ENCODE results near the gene LDLRAD4. TPM values are rescaled to one million over a fixed set of nuclear protein-coding genes. Genes with fewer than 3 reads are reported as not detected.

Gene LDLRAD4
- total and polyA plus RNA-seq, 9 of the 15 experiments (the other 6 are each of a cell fraction or from before 2014, with no cell fraction given), result 0.01 TPM; not detected in 8

DNA sequence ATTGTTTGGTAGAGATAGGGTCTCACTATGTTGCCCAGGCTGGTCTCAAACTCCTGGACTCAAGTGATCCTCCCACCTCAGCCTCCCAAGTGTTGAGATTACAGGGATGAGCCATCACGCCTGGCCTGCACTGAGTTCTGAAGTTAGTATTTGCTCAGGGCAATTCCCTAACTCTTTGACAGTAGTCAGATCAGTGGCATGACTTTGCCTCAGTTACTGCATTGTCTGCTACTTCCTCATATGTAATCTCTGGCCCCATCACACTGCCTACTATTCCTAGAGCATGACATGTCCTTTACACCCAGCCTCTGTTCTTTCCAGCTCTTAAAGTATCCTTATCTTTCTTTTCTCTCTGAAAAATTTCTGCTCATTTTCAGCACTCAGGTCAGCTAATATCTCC is 193.5 kb downstream of the LDLRAD4 start:
- Histone ChIP-seq H3K79me2 (ENCODE audit: control insufficient read depth, insufficient read depth, low read length) (no peaks in the 10 kb centered on the region), H3K4me2 (ENCODE audit: insufficient read depth, low read length) (no peak overlapping the region), H3K9ac (ENCODE audit: insufficient read depth in 1 of 2, low read depth in 2 of 2, low read length in 2 of 2) (no peak overlapping the region), H3K9me1 (ENCODE audit: control insufficient read depth, insufficient read depth, low read length) (no peaks in the 10 kb centered on the region), H3K27me3 (ENCODE audit: control insufficient read depth in 2 of 2, insufficient read depth in 2 of 2, low read length in 2 of 2) (peaks cover 0 to under 1% of the 10 kb centered on the region in 2 experiments; a peak in 2 of 5 replicates), H2AFZ (ENCODE audit: low read depth, low read length) (no peak overlapping the region), H3K4me1 (replicated peaks in 1 of 2; ENCODE audit: control insufficient read depth in 2 of 2, insufficient read depth in 2 of 2, low read length in 2 of 2) (no peaks in the 10 kb centered on the region; a peak in 1 of 5 replicates), H3K9me3 (replicated peaks; ENCODE audit: control insufficient read depth, insufficient read depth, low read depth, low read length) (no peaks in the 10 kb centered on the region), H3K36me3 (ENCODE audit: control insufficient read depth, insufficient read depth, low read length) (no peaks in the 10 kb centered on the region), H3K4me3 (no peak overlapping the region), H4K20me1 (replicated peaks; ENCODE audit: control insufficient read depth, insufficient read depth, low read length) (no peaks in the 10 kb centered on the region), H3K27ac (ENCODE audit: extremely low read depth, low read depth, low read length) (no peak overlapping the region)
- in situ Hi-C loops (cut with MboI), result no loop called here
- ATAC-seq, result no peak
- 0% methylated on average over 1 of the region's 1 CpG for WGBS (ENCODE audit: insufficient coverage, low coverage, missing lambda C conversion rate)
- no peak for DNase-seq (ENCODE audit: extremely low read depth in 1 of 4, low spot score in 3 of 4)
- intact Hi-C loops (cut with micrococcal nuclease), result no loop called here
- CTCF ChIA-PET (ENCODE audit: low intra/inter-chr PET ratio), result no interaction called here
- no peak for FAIRE-seq
- BruUV-seq (replicated peaks), result no TSS peak
- TF ChIP-seq RBM39 (optimal IDR thresholded peaks at IDR 0.05; ENCODE audit: low read depth, low read length) (no peak), ILK (tag; IDR thresholded peaks at IDR 0.05; ENCODE audit: borderline replicate concordance, low read depth) (no peak), ETV5 (CRISPR knock-in tag; IDR thresholded peaks at IDR 0.05; ENCODE audit: low read depth) (no peak), KLF10 (CRISPR knock-in tag; IDR thresholded peaks at IDR 0.05) (no peak), JUNB (CRISPR knock-in tag; conservative IDR thresholded peaks at IDR 0.05) (no peak), ZNF175 (CRISPR knock-in tag; IDR thresholded peaks at IDR 0.05; ENCODE audit: low read depth) (no peak), SRF (CRISPR knock-in tag; IDR thresholded peaks at IDR 0.05) (no peak), ERF (CRISPR knock-in tag; IDR thresholded peaks at IDR 0.05) (no peak), ADNP (tag; IDR thresholded peaks at IDR 0.05) (no peak), BDP1 (IDR thresholded peaks at IDR 0.05; ENCODE audit: insufficient read depth, insufficient read length) (no peak), SNAPC5 (CRISPR knock-in tag; IDR thresholded peaks at IDR 0.05) (no peak), NFIX (CRISPR knock-in tag; IDR thresholded peaks at IDR 0.05; ENCODE audit: low read depth) (no peak), ZNF253 (CRISPR knock-in tag; conservative IDR thresholded peaks at IDR 0.05) (no peak), ZNF133 (CRISPR knock-in tag; IDR thresholded peaks at IDR 0.05) (no peak), ESRRB (CRISPR knock-in tag; IDR thresholded peaks at IDR 0.05; ENCODE audit: borderline replicate concordance) (no peak), SMAD4 (CRISPR knock-in tag; conservative IDR thresholded peaks at IDR 0.05) (no peak), DMBX1 (CRISPR knock-in tag; IDR thresholded peaks at IDR 0.05; ENCODE audit: borderline replicate concordance) (no peak)
- TF ChIP-seq, protein P1, sequence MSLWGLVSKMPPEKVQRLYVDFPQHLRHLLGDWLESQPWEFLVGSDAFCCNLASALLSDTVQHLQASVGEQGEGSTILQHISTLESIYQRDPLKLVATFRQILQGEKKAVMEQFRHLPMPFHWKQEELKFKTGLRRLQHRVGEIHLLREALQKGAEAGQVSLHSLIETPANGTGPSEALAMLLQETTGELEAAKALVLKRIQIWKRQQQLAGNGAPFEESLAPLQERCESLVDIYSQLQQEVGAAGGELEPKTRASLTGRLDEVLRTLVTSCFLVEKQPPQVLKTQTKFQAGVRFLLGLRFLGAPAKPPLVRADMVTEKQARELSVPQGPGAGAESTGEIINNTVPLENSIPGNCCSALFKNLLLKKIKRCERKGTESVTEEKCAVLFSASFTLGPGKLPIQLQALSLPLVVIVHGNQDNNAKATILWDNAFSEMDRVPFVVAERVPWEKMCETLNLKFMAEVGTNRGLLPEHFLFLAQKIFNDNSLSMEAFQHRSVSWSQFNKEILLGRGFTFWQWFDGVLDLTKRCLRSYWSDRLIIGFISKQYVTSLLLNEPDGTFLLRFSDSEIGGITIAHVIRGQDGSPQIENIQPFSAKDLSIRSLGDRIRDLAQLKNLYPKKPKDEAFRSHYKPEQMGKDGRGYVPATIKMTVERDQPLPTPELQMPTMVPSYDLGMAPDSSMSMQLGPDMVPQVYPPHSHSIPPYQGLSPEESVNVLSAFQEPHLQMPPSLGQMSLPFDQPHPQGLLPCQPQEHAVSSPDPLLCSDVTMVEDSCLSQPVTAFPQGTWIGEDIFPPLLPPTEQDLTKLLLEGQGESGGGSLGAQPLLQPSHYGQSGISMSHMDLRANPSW (CRISPR knock-in tag; IDR thresholded peaks at IDR 0.05), result no peak
- TF ChIP-seq, protein P2, sequence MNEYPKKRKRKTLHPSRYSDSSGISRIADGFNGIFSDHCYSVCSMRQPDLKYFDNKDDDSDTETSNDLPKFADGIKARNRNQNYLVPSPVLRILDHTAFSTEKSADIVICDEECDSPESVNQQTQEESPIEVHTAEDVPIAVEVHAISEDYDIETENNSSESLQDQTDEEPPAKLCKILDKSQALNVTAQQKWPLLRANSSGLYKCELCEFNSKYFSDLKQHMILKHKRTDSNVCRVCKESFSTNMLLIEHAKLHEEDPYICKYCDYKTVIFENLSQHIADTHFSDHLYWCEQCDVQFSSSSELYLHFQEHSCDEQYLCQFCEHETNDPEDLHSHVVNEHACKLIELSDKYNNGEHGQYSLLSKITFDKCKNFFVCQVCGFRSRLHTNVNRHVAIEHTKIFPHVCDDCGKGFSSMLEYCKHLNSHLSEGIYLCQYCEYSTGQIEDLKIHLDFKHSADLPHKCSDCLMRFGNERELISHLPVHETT (CRISPR knock-in tag; conservative IDR thresholded peaks at IDR 0.05 in 1 of 2, IDR thresholded peaks at IDR 0.05 in 1 of 2), result no peak
- POLR2A ChIA-PET, result no interaction called here

Measured in K562 (cell line).